Endothelial cell (in vitro differentiated cells): Measurements from ENCODE around the gene ATXN7. TPM values are rescaled to one million over a fixed set of nuclear protein-coding genes. Genes with fewer than 3 reads are reported as not detected.

Source experiments
- DNase-seq: peaks from one replicate; pipeline ENCODE4 v3.0.0; 2021; ENCODE audit warnings: low spot score
- H3K27ac Mint-ChIP-seq: one replicate; pipeline ENCODE4 v1.8.0; 2021; ENCODE audit warnings: mixed read lengths, inconsistent platforms; ENCODE audit not compliant: unreplicated experiment
- H3K27me3 Mint-ChIP-seq: one replicate; pipeline ENCODE4 v1.8.0; 2021; ENCODE audit warnings: mild to moderate bottlenecking, moderate library complexity, mixed read lengths, inconsistent platforms; ENCODE audit not compliant: unreplicated experiment
- H3K36me3 Mint-ChIP-seq: one replicate; pipeline ENCODE4 v1.8.0; 2021; ENCODE audit warnings: mild to moderate bottlenecking, low read depth, mixed read lengths, inconsistent platforms; ENCODE audit not compliant: unreplicated experiment
- H3K4me1 Mint-ChIP-seq: one replicate; pipeline ENCODE4 v1.8.0; 2021; ENCODE audit warnings: mild to moderate bottlenecking, mixed read lengths, inconsistent platforms; ENCODE audit not compliant: unreplicated experiment
- H3K4me3 Mint-ChIP-seq: one replicate; pipeline ENCODE4 v1.8.0; 2021; ENCODE audit warnings: mild to moderate bottlenecking, mixed read lengths, inconsistent platforms; ENCODE audit not compliant: unreplicated experiment
- H3K9me3 Mint-ChIP-seq: one replicate; pipeline ENCODE4 v1.8.0; 2021; ENCODE audit warnings: mixed read lengths, inconsistent platforms; ENCODE audit not compliant: unreplicated experiment
- CTCF ChIP-seq: fragments of 200-600 bp; sonication (generic); IDR thresholded peaks from one replicate; pipeline ENCODE4 v1.5.0; 2021; ENCODE audit warnings: antibody characterized with exemption; ENCODE audit not compliant: unreplicated experiment
- total RNA-seq: library from RNA; stranded (reverse); fragmentation: NEBNext Ultra II Directional; extraction: Animal tissue kit (Norgen Biotek cat#: 25700); gene quantifications from one replicate; pipeline ENCODE4 v1.2.1, GENCODE V29; 2021; ENCODE audit not compliant: unreplicated experiment

ATXN7 gene
- total RNA-seq, 1 donor from 2014 or later = 21.0 TPM

GRCh38 chr3:63975723-63976122 lies 112.1 kb downstream of the ATXN7 start:
- DNase-seq = no peak
- Mint-ChIP-seq H3K27ac (no peak overlapping the region), H3K36me3 (peaks cover 7% of the 10 kb centered on the region), H3K4me3 (no peak overlapping the region), H3K4me1 (peaks cover 6% of the 10 kb centered on the region), H3K27me3 (no peaks in the 10 kb centered on the region), H3K9me3 (no peaks in the 10 kb centered on the region)
- TF ChIP-seq CTCF = no peak

- Mint-ChIP-seq H3K27ac (no peak overlapping the region), H3K4me3 (no peak overlapping the region), H3K36me3 (peaks cover 7% of the 10 kb centered on the region), H3K27me3 (no peaks in the 10 kb centered on the region), H3K4me1 (peaks cover under 1% of the 10 kb centered on the region), H3K9me3 (no peaks in the 10 kb centered on the region)
- no peak for DNase-seq
- no peak for TF ChIP-seq CTCF
Observed at GRCh38 chr3:63976161-63976871, 112.6 kb downstream of the ATXN7 start.

- H3K27me3 Mint-ChIP-seq = no peaks in the 10 kb centered on the region
- H3K27ac Mint-ChIP-seq = no peak overlapping the region
Observed at GRCh38 chr3:63976872-63977200, 113.2 kb downstream of the ATXN7 start.

GRCh38 chr3:63977893-63978292 lies 114.2 kb downstream of the ATXN7 start:
- H3K27ac Mint-ChIP-seq = no peak overlapping the region
- no peaks in the 10 kb centered on the region for H3K27me3 Mint-ChIP-seq
- no peaks in the 10 kb centered on the region for H3K9me3 Mint-ChIP-seq
- no peak for TF ChIP-seq CTCF
- peaks cover 7% of the 10 kb centered on the region for H3K36me3 Mint-ChIP-seq
- no peaks in the 10 kb centered on the region for H3K4me1 Mint-ChIP-seq
- DNase-seq = no peak
- H3K4me3 Mint-ChIP-seq = no peak overlapping the region

More at GRCh38 chr3:63976872-63977200, 113.2 kb downstream of the ATXN7 start:
- Mint-ChIP-seq H3K4me1 (no peaks in the 10 kb centered on the region), H3K4me3 (no peak overlapping the region), H3K36me3 (peaks cover 7% of the 10 kb centered on the region), H3K9me3 (no peaks in the 10 kb centered on the region)
- TF ChIP-seq CTCF = no peak
- DNase-seq = no peak

GRCh38 chr3:63979093-63979885 lies 115.6 kb downstream of the ATXN7 start:
- no peak for TF ChIP-seq CTCF
- Mint-ChIP-seq H3K9me3 (no peaks in the 10 kb centered on the region), H3K27me3 (no peaks in the 10 kb centered on the region), H3K4me3 (no peak overlapping the region), H3K27ac (peak overlapping the region; percentile 7), H3K4me1 (no peaks in the 10 kb centered on the region), H3K36me3 (peaks cover 8% of the 10 kb centered on the region)
- DNase-seq = no peak
